GM11168 (cell line): ENCODE data around the gene WDR59.

Source experiments
- in situ Hi-C: fragments of 300-500 bp; cut with MboI; formaldehyde crosslinking; loops from one replicate; pipeline ENCODE4 v1.12.0; 2022; ENCODE audit warnings: low sequenced_read_pairs; ENCODE audit not compliant: unreplicated experiment

WDR59 gene

GRCh38 chr16:75012380-75013081 lies 27.6 kb upstream of the WDR59 start:
- in situ Hi-C loops = no loop called here

GRCh38 chr16:75011634-75012307 lies 26.8 kb upstream of the WDR59 start:
- in situ Hi-C loops = no loop called here

GRCh38 chr16:75010427-75010826 lies 25.5 kb upstream of the WDR59 start:
- in situ Hi-C loops = no loop called here

- in situ Hi-C loops = no loop called here
Observed at GRCh38 chr16:75007443-75007842, 22.5 kb upstream of the WDR59 start.

- in situ Hi-C loops = no loop called here
Observed at GRCh38 chr16:75005697-75006096, 20.8 kb upstream of the WDR59 start.

GRCh38 chr16:75004460-75004859 lies 19.5 kb upstream of the WDR59 start:
- in situ Hi-C loops = no loop called here

- in situ Hi-C loops = no loop called here
Observed at GRCh38 chr16:75003931-75004330, 19.0 kb upstream of the WDR59 start.

- in situ Hi-C loops = no loop called here
Observed at GRCh38 chr16:75002474-75002873, 17.6 kb upstream of the WDR59 start.

- in situ Hi-C loops = no loop called here
Observed at GRCh38 chr16:75000481-75001081, 15.7 kb upstream of the WDR59 start.

GRCh38 chr16:74999609-75000480 lies 14.9 kb upstream of the WDR59 start:
- in situ Hi-C loops = no loop called here

GRCh38 chr16:74999219-74999608 lies 14.3 kb upstream of the WDR59 start:
- in situ Hi-C loops = no loop called here

- in situ Hi-C loops = no loop called here
Observed at GRCh38 chr16:74998481-74999218, 13.7 kb upstream of the WDR59 start, which contains the start of gene ZNRF1. TSS of gene ZNRF1 (plus strand) at chr16:74999024. CDS start at chr16:74999672, 648 bp downstream.

GRCh38 chr16:74997042-74997491 lies 12.1 kb upstream of the WDR59 start:
- in situ Hi-C loops = no loop called here

GRCh38 chr16:74995986-74996385 lies 11.1 kb upstream of the WDR59 start:
- in situ Hi-C loops = no loop called here

GRCh38 chr16:74991593-74992403 lies 6.9 kb upstream of the WDR59 start:
- in situ Hi-C loops = loop anchor here (5.0 kb wide), 1 partner anchor 116 kb away; no protein-coding TSS in a partner anchor

GRCh38 chr16:74991268-74991592 lies 6.3 kb upstream of the WDR59 start:
- in situ Hi-C loops = loop anchor here (5.0 kb wide), 1 partner anchor 116 kb away; no protein-coding TSS in a partner anchor

- in situ Hi-C loops = loop anchor here (5.0 kb wide), 1 partner anchor 116 kb away; no protein-coding TSS in a partner anchor
Observed at GRCh38 chr16:74990832-74991231, 5.9 kb upstream of the WDR59 start.

- in situ Hi-C loops = loop anchor here (5.0 kb wide), 1 partner anchor 117 kb away; no protein-coding TSS in a partner anchor
Observed at GRCh38 chr16:74989864-74990263, 4.9 kb upstream of the WDR59 start.
